GM18868 (cell line): ENCODE measurements around the gene HIBADH.
"Not testable (repeated sequence)": the region's sequence is repeated elsewhere in the genome, so short reads cannot be mapped to it uniquely, and the experiment has no call there.

Source experiments
- ATAC-seq: cut with Tn5 transposase; IDR thresholded peaks from one replicate; pipeline ENCODE4 v1.9.1; 2021; ENCODE audit warnings: mild to moderate bottlenecking, moderate library complexity; ENCODE audit not compliant: unreplicated experiment

The HIBADH gene

DNA sequence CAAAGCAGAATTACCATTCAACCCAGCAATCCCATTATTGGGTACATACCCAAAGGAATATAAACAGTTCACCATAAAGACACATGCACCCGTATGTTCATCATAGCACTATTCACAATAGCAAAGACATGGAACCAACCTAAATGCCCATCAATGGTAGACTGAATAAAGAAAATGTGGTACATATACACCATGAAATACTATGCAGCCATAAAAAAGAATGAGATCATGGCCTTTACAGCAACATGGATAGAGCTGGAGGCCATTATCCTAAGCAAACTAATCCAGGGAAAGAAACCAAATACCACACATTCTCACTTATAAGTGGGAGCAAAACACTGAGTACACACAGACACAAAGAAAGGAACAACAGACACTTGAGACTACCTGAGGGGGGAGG is 23.6 kb downstream of the HIBADH start:
- not testable (repeated sequence) for ATAC-seq

DNA sequence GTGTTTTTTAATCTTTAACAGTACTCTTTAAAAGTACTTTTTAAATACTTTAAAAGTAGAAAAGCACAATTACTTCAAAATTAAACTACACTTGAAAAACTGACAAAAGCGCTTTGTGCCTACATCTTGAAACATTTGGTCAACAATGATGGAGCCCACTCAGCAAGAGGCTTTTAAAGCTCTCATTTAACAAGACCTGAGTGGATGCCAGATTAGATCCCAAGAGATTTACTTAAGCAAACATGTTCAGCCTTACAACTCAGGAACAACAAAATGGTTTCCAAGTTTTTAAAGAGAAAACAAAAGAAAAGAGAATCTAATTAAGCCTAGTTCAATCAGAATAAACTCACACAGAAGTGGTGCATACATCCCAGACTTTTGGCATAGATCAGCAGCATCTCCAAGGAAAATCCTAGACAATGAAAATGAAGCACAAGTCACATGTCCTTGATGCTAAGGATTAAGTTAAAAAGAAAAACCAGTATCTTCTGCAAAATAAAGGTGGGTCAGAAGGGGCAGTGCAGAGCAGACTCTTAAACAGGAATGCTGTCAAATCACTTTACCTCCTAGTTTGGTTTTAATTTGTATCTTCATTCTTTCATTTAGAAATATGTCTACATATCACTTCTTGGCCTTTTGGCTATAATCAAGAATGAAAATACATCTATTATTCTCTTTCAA is 26.2 kb downstream of the HIBADH start:
- ATAC-seq = no peak

DNA sequence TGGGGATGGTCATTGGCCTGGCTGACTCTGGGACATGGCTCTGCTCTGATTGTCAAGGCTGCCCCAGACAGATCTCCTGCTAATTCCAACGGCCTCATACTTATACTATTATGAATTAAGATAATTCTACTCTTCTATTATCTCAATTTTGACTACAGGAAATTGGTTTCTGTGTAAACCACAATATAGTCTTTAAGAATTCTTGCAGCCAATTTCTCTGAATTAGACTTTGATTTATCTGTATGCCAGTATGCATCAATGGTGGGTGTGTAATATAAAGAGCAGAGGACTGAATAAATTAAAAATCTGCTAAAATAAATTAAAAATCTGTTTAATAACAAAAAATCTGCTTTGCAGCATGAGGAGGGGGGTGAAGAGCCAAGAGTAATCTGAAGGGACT is 27.0 kb downstream of the HIBADH start:
- ATAC-seq = no peak

DNA sequence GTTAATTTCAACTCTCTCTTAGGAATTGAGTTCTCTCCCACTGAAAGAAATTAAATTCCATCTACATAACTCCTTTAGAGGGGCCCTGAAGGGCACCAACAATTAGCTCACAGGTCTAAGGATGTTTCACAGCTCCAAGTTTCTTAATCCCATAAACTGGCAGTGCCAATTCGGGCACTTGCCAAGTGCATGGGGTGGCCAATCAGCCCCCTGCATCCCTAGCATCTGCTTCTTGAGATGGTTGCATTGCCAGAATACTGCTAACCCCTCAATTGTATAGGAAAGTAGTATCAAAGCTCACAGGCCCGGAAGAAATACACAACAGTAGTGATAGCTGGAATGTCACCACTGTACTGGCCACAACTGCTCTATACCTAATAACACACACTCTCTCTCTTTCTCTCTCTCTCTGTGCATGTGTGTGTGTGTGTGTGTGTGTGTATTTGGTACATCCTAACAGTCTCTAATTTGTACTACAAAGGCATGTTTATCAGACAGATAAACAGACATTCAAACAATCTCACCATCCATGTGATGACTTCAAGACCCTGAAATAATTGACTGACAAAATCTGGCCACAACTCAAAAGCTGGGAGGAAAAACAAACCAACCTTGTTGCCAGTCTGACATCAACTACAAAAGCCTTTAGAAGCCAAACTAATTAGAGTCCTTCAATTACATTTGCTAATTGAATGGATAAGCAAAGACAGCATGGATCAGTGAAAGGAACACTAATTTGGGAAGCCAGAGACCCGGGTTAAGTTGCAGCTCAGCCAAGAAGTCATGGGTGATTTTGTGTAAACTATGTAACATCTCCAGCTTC is 27.8 kb downstream of the HIBADH start:
- ATAC-seq = no peak

DNA sequence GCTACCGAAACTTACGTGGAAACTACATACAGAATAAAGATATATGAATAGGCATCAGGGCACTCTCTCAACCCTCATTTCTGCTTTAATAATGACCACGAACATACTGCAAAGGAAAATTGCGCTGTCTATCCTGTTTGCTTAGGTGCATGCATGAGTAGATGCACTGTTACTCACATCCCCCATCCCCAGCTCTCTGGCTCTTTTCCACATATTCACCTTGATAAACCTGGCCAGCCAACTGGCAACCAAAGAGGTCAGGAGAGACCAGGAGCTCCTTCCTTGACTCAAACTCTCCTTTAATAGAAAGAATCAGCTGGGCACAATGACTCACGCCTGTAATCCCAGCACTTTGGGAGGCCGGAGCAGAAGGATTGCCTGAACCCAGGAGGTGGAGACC is 29.6 kb downstream of the HIBADH start:
- ATAC-seq = no peak

DNA sequence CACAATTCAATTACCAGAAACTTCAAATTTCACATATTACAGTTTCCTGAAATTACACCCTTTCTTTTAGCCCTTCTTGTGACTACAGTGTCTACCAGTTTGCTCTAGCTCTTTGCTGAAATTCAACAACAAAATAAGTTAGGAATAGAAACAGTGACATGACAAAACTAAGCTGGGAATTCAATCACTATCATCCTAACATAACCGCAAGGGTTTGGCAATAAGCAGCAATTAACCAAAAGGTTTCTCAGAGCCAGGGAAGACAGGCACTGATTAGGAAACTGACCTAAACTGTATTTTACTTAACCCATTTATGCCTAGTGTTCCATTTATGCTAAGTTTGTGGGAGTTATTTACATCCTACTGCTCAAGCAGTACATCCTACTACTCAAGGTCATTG is 31.3 kb downstream of the HIBADH start:
- no peak for ATAC-seq

DNA sequence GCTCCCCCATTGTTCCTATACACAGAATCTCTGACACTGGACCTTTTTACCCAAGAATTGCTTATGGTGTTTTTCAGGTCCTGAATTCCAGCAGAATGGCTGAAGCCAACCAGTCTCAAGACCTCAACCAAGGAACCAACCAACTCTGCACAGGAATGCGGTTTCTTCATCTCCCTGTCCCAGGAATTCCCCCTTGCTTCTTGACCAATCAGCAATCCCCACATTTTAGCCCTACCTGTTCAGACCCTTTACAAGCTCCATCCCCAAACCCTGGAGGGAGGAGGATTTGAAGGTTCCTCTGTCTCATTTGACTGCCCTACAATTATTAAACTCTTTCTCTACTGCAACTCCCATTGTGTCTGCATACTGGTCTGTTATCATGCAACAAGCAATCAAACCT is 35.5 kb downstream of the HIBADH start:
- no peak for ATAC-seq

DNA sequence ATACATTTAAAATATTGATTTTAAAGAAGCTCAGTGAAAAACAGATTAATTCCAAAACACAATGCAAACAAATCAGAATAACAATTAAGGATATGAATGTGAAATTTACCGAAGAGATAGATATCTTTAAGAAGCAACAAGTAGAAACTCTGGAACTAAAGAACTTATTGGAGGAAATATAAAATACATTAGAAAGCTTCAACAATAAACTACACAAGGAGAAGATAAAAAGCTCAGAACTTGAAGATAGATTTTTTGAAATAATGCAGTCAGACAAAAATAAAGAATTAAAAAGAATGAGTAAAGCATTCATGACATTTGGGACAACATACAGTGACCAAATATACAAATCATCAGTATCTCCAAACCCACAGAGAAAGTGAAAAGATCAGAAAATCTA is 43.2 kb downstream of the HIBADH start:
- ATAC-seq = no peak

DNA sequence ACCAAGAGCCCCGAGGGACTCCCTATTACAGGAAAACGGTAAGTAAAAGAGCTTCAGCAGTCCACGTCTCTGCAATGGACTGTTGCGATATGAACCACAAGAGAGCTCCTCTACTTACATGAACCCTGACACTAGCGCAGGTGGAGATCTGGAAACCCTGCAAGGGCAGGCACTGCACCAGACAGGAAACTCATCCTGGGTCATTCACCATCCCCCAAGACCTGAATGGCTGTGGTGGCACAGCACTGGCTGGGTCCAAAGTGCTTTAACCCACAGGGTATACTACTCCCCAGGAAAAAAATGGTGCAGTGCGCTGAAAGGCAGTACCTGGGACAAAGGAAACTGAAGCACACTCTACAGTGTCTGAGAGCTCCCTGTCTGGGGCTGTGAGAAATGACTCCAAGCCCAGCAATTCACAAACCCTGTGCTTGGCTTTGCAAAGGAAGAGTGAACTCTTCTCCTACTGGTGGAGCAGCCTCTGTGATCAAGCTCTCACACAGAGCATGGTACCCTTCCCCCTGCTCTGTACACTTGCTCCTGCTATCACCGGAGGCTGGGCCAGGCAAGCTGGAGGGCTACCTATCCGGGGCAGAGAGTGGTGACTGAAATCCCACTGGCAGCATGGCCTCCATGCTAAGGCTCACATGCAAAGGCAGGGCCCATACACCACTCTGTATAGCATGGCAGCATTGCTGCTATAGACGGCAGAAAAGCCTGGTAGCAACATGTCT is 44.9 kb downstream of the HIBADH start:
- no peak for ATAC-seq

DNA sequence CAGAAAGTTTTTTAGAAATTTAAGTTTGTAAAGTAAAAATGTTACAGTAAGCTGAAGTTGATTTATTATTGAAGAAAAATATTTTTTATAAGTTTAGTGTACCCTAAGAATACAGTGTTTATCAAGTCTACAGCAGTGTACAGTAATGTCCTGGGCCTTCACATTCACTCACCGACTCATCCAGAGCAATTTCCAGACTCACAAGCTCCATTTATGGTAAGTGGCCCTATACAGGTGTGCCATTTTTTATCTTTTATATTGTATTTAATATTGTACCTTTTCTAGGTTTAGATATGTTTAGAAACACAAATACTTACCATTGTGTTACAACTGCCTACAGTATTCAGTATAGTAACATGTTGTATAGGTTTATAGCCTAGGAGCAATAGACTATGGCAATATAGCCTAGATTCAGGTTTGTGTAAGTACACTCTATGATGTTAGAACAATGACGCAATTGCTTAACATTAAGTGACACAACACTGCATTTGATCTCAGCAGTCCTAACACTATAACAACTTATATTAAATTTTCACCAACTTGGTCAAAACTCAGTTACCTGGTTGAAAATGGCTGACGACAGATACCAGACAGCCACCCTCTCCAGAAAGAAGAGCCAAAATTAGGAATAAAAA is 45.7 kb downstream of the HIBADH start:
- no peak for ATAC-seq

DNA sequence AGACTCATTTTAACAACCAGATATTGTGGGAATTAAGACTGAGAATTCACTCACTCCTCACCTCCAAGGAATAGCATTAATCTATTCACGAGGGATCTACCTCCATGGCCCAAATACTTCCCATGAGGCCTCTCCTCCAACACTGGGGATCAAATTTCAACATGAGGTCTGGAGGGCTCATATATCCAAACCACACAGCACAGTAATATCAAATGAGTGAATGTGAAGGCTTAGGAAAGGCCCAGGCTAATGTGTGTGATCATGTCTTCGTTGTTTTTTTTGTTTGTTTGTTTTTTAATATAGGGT is 46.5 kb downstream of the HIBADH start:
- no peak for ATAC-seq

DNA sequence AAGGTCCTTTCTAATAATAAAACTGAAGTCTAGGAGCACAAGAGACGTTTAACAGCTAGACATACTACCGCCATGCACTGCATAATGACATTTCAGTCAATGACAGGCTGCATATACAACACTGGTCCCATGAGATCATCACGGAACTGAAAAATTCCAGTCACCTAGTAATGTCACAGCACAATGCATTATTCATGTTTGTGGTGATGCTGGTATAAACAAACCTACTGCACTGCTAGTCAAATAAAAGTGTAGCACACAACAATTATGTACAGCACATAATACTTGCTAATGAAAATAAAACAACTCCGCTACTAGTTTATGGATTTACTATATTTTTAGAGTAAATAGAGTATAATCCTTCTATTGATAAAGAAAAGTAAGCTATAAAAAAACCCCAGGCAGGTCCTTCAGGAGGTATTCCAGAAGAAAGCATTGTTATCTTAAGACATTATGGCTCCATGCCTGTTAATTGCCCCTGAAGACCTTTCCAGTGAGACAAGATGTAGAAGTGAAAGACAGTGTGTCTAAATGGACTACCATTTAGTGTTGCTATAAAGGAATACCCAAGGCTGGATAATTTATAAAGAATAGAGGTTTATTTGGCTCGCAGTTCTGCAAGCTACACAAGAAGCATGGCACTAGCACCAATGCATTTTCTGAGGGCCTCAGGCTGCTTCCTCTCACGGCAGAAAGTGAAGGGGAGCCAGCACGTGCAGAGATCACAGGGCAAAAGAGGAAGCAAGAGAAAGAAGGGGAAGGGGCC is 47.1 kb downstream of the HIBADH start:
- no peak for ATAC-seq

DNA sequence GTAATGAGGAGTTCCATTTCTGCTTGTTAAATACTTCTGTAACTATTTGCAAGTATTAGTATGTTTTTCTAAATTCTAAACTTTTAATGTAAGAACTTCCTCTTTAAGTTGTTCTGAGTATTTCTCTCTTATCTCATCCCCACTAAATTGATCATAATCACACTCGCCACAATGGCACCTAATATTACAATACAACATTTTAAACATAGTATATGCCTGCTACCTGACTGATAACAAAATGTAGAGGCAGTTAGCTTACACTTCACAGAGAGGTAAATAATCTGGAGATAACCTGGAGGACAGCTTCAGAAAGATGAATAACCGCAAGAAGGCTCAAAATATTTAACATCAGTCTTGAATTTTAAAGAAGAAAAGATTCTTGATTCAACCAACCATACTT is 48.6 kb downstream of the HIBADH start:
- ATAC-seq = no peak

DNA sequence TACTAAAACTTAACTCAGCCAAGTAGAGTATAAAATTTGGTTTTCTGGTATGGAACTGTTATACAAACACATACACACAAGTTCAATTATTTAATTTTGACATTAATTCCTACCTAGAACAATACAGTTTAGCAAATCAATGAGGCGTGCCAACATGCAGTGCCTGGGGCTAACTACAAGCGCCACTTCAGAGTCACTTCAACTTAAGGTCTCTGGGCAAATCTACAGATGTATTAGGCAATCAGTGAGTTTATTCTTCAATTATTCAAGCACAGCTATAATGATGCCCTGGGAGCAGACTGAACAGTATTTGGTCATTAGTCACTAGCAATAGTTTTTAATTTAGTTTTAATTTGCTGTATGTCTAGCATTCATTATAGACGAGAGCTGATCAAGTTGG is 51.6 kb downstream of the HIBADH start:
- no peak for ATAC-seq

DNA sequence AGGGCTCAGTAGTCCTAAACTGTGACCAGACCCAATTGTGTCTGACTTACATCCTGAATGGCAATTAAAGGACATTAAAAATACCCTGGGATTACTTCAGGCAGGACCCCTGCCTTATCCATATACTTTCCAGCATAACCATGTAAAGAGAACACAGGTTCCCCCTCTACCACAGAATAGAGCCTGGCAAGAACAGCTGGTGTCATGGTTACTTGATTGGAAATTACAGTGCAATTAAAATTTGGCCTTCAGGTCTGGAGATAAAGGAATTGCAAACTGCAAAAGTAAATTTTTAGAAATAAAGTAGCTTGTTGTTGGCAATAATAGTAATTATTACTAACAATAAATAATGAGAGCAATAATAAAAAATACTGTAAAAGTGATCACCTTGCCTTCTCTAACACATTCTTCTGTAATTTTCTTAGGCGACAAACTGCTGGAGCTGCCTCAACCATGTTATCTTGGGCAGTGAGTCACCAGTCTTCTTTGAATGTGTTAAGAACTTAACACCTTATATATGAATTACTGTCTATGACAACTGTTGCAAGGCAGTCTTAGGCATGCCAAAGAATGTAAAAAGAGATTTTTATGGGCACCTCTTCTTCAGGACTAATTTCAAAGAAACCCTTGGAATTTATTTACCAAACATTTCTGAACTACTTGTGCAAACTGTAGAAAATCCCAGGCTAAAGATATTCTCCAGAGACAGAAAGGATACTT is 53.7 kb downstream of the HIBADH start:
- no peak for ATAC-seq

DNA sequence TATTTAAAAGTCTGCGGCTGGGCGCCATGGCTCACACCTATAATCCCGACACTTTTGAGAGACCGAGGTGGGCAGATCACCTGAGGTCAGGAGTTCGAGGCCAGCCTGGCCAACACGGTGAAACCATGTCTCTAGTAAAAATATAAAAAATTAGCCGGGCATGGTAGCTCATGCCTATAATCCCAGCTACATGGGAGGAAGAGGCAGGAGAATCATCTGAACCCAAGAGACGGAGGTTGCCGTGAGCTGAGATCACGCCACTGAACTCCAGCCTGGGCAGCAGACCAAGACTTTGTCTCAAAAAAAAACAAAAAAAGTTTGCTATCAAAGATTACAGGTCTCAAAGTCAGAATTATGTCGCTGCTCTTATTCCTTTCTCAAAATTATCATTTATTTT is 55.5 kb downstream of the HIBADH start:
- ATAC-seq = no peak

DNA sequence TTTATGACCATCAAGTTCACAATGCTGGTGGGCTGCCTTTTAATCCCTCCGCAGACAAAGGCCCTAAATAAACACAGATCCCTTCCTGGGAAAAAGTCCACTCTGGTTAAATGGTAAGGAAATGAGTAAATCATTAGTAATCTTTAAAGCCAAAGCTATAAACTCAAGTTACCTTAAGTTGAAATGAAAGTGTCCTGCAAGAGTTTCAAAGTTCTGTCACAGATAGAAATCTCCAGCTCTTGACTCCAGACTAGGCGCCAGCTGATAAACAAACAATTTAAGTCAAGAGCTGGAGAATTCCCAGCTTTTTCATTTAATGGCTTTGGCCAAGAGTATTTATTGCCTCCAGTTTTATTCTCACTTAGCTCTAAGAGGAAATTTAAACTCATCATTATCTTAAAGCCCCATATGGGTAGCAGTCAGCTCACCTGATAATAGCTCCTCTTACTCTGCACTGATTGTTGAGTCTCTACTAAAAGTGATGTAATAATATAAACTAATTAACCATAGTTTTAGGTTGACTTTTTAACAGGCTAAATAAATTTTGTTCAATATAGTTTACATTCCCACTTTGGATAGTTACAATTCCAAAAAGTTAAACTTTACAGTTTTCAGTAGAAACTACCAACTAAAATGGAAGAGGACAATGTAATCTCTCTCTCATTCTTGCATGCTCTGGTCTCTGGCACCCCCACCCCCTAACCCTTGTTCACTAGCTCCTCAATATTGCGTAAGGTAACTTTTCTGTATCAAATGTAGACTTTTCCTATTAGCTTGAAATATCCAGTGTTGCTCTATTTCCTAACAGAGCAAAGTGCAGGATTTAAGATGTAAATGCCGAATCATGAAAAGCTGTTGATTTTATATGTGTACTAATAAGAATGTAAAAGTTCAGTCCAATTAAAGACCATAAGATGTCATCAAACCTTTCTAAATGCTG is 56.1 kb downstream of the HIBADH start:
- ATAC-seq = no peak

DNA sequence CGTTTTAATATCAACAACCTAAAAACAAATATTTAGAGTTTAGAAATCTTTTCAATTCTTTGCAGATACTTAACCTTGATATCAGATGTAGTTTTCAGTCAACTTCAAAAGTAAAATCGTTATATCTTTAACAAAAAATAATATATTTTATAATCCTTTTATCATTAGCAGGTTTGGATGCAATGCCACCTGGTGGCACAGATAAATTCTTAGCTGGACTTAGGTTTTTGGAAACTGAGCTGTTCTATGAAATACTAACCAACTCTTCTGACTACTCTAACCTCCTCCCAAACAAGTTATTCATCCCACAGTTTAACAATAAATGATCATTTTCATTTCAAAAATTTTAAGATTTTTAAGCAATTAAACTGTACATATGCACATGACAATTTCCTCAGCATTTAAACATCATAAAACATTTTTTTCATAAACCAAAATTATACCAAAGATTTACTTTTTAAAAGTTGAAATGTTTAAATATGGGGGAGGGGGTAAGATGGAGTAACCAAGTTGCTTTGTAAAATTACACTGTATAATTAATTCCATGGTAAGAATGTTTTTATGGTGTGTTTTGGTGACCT is 56.9 kb downstream of the HIBADH start:
- no peak for ATAC-seq

DNA sequence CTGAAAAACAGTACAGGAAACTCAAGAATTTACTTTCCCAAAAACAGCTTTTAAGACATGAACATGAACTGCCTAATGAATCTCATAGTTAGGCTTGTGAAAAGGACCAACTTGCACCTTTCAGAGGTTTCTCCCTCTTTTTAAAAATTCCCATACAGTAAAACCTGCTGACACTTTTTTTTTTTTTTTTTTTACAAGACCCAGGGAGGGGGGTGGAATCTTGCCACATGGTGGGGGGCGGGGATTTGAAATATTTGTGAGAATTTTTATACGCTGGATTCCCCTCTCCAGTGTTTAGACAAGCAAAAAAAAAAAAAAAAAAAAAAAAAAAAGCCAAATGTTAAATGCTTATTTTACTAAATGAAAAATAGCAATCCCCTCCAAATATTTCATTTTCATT is 57.4 kb downstream of the HIBADH start:
- no peak for ATAC-seq
